RWPE1 (cell line): ENCODE data around the gene CCKAR.

ENCODE experiments used
- CTCF ChIA-PET: fragments of 350-600 bp; sonication (Branson Sonifier 250); formaldehyde crosslinking; extraction: SDS; loops from one replicate; lab custom pipeline; 2021; lab: Yijun Ruan, JAX
- POLR2A ChIA-PET: fragments of 400-600 bp; formaldehyde crosslinking; extraction: SDS; loops from one replicate; lab custom pipeline; 2020; ENCODE audit warnings: antibody characterized with exemption; ENCODE audit not compliant: low non-redundant PET; lab: Yijun Ruan, JAX
- DNase-seq: peaks from one replicate; pipeline ENCODE4 v3.0.0; 2012; ENCODE audit warnings: low spot score
- H3K27ac ChIP-seq: fragments of 450-650 bp; 2 replicates; pipeline ENCODE4 v1.5.1; 2017
- CTCF ChIP-seq: fragments of 450-650 bp; conservative IDR thresholded peaks from 2 replicates; pipeline ENCODE4 v1.5.1; 2017; ENCODE audit warnings: low read depth, mild to moderate bottlenecking

The CCKAR gene

GRCh38 chr4:26441771-26442170 is 48.5 kb downstream of the CCKAR start:
- no peak for TF ChIP-seq CTCF
- CTCF ChIA-PET: no interaction called here
- POLR2A ChIA-PET: no interaction called here
- no peak for DNase-seq
- no peak overlapping the region for H3K27ac ChIP-seq

GRCh38 chr4:26441102-26441501 is 49.2 kb downstream of the CCKAR start:
- CTCF ChIA-PET: no interaction called here
- no peak for TF ChIP-seq CTCF
- POLR2A ChIA-PET: no interaction called here

GRCh38 chr4:26434030-26434639 is 56.1 kb downstream of the CCKAR start:
- no peak for TF ChIP-seq CTCF
- no peak overlapping the region for H3K27ac ChIP-seq
- DNase-seq: no peak
- ChIA-PET CTCF (no interaction called here), POLR2A (no interaction called here)

More at GRCh38 chr4:26441102-26441501, 49.2 kb downstream of the CCKAR start:
- DNase-seq: no peak
- H3K27ac ChIP-seq: no peak overlapping the region

GRCh38 chr4:26433556-26433955 is 56.7 kb downstream of the CCKAR start:
- CTCF ChIA-PET: no interaction called here
- DNase-seq: no peak
- no peak overlapping the region for H3K27ac ChIP-seq
- no peak for TF ChIP-seq CTCF
- POLR2A ChIA-PET: no interaction called here

- TF ChIP-seq CTCF: no peak
- POLR2A ChIA-PET: no interaction called here
- CTCF ChIA-PET: interaction anchor here (0.6 kb wide), 1 partner anchor 24 kb away, joined by 4 read pairs; no protein-coding TSS in a partner anchor
- H3K27ac ChIP-seq: no peak overlapping the region
- no peak for DNase-seq
These were observed 57.9 kb downstream of the CCKAR start for GRCh38 chr4:26432419-26432818.

- POLR2A ChIA-PET: interaction anchor here (0.7 kb wide), 2 partner anchors 32 to 737 kb away, joined by 3 to 4 read pairs; no protein-coding TSS in a partner anchor
- no peak for DNase-seq
- no peak for TF ChIP-seq CTCF
- CTCF ChIA-PET: interaction anchor here (0.7 kb wide), 3 partner anchors 217 to 664 kb away, joined by 3 to 5 read pairs (median 4); no protein-coding TSS in a partner anchor
- H3K27ac ChIP-seq: no peak overlapping the region
These were observed 58.7 kb downstream of the CCKAR start for GRCh38 chr4:26431461-26432180.
